Right forelimb (tissue), 1 donor: ENCODE measurements around the gene SLC7A1.

ENCODE experiments used
- DNase-seq: peaks from one replicate; pipeline ENCODE4 v3.0.0-alpha.2; 2018

SLC7A1 gene

GRCh38 chr13:29582171-29582570 lies 13.3 kb downstream of the SLC7A1 start:
- no peak for DNase-seq

DNA sequence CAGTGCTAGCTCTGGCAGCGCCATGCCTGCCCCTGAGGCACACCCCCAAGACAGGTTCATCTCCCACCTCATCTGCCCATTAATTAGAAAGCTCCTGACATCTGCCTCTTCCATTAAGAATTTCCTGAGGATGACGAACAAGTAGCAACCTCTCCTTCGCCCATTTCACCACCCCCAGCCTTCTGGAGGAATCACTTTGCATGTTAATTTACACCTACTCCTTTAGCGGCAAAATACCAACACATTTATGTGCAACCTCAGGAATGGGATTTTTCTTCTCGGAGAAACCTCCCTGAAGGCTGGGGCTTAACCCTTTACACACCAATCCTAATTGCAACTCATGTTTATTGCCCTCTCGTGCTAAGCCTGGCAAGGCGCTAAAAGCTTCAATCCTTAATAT lies 13.8 kb downstream of the SLC7A1 start:
- DNase-seq, result no peak

GRCh38 chr13:29579094-29579493 lies 16.4 kb downstream of the SLC7A1 start:
- no peak for DNase-seq

DNA sequence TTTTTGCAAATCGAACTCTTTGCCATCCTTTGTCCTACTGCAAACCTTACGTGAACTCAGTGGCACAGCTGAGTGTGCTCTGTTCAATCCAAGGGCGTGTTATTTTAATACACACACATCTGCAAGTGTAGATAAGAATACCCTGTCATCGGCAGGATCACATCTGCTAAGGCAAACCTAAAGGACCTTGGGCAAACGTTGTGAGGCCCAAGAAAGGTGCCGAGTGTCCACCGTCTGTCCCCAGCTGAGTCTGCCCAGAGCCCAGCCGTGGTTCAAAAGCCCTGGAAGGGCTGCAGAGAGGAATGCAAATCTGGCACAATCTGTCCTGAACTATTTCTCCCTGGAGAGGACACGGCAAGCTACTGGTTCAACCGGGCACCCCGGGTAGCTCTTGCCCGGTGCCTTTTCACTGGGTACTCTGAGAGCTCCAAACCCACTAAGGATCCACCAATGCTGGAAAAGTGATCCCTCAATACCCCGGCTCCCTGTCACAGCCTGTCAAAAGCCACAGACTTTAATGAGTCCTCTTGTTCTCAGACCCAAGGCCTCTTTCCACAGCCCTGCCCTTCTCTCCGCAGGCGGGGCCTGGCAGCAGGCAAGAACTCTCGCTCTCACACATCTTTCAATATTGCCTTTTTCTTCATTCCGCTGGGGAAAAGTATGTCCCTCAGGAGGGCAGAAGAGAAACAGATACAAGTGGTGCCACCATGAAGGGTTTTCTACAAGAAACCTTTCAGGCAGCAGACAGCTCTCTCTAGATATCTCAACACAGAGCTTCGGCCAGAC lies 17.0 kb downstream of the SLC7A1 start:
- DNase-seq, result no peak

- DNase-seq, result no peak
Observed at GRCh38 chr13:29577136-29578051, 18.1 kb downstream of the SLC7A1 start.

DNA sequence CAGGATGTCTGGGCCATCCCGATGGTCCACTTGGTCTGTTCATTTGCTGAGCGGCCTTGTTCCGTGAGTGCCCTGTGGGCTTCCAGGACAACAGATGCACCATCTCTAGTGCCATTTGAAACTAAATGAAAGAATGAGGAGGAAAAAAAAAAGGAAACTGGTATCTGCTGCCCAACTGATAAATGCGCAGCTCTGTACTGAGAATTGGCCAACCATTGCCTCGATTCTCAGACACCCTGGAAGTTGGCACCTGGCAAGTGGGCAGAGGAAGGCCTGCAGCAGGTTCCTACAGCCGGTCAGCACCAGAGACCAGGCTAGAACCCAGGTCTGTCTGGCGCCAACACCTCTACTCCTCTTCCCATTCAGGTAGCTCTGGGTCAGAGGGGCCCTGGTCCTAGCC lies 18.9 kb downstream of the SLC7A1 start:
- no peak for DNase-seq

DNA sequence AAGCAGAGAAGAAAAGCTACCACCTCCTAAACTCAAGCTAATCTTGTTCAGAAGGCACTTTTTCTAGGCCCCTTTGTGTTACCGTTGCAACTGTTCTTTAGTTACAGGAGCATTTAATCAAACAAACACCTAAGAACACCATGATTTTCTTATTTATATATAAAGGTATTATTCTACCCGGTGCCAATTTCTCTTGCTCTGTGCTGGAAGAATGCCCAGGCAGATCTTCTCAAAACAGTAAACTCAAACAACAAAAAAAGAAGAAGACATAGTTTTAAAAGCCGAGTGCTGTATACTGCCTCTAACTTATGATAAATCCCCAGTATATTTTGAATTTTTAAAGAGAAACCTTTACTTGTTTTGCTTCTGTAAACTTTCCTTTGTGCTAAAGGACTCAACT lies 20.4 kb downstream of the SLC7A1 start:
- DNase-seq, result no peak

- peak; percentile 56 for DNase-seq
Observed at GRCh38 chr13:29573190-29573589, 22.3 kb downstream of the SLC7A1 start.

- no peak for DNase-seq
Observed at GRCh38 chr13:29572575-29572974, 22.9 kb downstream of the SLC7A1 start.

DNA sequence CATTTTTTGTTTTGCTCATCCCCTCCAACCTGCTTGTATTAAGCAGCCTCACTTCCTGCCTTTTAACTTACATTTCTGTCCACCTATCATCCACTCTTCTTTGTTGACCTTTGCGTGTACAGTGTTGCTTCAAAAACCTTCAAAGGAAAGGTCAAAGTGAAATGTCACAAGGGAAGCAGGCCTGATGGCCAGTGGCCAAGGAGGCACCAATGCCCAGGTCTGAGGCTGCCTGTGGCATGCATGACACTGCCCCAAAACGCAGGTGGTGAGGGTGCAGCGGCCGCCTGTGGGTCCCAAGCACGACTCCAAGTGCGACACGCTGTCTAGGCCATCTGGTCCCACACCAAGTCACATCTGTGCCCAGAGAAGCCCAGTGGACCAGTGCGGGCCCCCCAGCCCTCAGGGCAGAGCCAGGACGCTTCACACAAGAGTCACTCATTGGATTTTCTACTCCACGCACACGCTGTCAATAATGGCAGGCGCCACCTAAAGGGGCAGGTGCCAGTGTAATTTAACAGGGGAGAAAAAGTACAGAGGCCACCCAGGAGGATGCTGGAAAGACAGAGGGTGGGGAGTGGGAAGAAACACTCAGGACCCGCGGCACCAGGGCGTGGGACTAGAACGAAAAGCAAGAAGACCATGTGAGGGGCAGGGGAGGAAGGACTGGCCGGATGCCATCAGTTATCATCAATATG lies 23.5 kb downstream of the SLC7A1 start:
- no peak for DNase-seq

DNA sequence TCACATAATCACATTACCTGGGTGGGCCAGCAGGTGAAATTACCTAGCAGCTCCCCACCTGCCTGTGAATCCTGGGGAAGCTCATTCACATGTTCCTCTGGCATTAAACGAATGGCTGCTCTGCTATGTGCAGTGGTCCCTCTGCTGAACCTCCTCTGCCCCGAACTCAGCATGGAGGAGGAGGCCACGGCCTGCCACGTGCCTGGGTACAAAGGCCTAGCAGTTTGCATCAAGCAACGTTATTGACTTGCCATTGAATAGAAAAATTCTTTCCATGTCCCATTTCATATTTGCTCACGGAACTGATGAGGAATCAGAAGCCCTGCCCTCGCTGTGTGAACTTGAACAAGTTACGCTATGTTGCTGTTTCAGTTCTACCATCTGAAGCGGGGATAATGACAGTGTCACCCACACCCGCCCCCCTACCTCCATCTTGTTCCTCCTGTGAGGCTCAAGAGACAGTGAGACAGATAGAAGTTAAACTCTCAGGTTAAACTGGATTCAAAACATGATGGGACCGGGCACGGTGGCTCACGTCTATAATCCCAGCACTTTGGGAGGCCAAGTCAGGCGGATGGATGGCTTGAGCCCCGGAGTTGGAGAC lies 25.3 kb downstream of the SLC7A1 start:
- no peak for DNase-seq

DNA sequence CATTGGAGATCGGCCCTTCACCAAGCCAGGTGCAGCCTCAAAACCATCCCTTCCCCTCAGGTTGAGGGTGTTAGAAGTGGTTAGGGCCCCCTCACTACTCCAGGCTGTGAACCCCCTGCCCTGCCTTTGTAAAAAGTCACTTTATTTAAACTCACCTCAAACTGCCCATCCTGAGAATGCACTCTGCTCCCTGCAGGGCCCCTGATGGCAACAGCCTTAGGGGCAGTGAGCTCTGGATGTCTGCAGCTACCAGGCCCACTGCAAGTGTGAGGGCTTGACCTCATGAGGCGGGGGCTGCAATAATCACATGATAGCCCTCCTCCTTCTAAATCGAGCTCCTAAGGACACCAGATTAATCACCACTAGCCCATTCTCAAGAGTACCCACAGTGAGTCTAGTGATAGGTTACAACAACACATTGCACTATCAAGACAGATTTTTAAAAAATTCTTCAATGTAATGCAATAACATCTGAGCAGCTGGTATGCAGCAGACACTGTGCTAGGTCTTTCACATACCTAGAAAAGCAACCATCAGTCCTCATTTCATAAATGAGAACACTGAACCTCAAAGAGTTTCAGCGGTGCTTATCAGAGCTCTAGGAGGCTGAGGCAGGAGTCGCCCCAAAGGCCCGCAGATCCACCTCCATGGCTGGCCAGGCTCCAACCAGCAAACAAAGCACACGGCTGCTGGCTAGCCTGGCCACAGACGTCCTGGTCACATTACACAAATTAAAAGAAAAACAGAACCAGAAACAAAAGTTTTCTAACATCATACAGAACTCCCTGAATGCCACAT lies 26.0 kb downstream of the SLC7A1 start:
- no peak for DNase-seq

DNA sequence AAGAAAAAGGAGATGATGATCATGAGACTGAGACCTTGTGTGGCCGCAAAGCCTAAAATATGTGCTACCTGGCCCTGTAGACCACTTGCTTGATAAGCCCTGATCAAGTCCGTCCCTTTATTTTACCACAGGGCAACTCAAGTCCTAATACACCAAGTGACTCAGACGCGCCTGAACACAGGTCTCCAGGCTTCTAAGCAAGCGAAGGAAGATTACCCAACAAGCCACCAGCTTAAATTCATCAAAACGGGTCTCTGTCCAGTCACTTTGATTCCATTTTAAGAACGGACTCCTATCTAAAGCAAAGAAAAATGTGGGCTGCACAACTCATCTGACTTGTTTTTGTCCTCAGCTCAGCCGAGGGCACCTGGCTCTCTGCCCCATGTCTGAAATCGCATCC lies 26.8 kb downstream of the SLC7A1 start:
- no peak for DNase-seq

GRCh38 chr13:29567411-29567810 lies 28.1 kb downstream of the SLC7A1 start:
- DNase-seq, result no peak

DNA sequence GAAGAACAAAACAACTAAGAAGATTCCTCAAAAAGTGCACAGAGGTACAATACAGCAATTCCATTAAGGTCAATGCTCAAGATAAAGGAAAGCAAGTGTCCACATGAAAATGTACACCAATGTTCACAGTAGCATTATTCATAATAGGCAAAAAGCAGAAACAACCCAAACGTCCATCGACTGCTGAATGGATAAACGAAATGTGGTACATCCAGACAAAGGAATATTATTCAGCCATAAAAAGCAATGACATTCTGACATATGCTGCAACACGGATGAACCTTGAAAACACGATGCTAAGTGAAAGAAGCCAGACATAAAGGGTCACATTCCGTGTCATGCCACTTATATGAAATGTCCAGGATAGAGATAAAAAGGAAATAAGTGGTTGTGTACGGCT lies 29.3 kb downstream of the SLC7A1 start:
- no peak for DNase-seq

DNA sequence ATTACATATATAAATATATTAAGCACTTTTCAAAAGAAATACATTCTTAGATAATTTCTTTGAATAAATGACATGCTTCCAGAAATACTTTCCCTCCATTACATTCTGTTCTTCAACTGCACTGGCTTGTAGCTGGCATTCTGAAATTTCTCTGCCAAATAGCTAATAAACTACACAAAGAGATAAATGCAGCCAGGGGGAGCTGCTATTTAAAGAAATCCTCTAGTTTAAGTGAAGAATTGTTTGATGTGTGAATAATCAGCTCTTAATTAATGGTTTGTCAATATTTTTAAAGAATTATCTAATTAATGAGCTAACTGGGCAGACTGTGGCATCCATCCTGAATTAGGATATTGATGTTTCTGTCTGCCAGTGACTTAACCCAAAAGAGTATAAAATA lies 30.7 kb downstream of the SLC7A1 start:
- no peak for DNase-seq

GRCh38 chr13:29564373-29564772 lies 31.1 kb downstream of the SLC7A1 start:
- DNase-seq, result no peak

DNA sequence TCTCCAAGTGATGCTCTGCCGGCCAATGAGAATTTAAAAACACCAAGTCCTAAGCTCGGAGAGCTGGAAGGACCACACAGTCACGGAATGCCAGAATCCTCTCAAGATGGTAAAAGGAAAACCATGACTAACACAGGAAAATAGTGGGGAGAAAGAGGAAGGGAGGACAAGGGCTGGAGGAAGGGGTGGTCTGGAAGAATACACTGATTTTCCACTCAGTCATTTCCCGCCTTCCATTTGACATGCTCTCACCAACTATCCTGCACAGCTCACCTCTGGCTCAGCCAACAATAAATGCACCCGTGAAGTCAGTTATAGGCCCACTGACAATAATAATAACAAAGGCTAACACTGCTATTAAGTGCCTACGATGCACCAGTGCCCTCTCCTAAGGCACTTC lies 31.5 kb downstream of the SLC7A1 start:
- DNase-seq, result no peak

DNA sequence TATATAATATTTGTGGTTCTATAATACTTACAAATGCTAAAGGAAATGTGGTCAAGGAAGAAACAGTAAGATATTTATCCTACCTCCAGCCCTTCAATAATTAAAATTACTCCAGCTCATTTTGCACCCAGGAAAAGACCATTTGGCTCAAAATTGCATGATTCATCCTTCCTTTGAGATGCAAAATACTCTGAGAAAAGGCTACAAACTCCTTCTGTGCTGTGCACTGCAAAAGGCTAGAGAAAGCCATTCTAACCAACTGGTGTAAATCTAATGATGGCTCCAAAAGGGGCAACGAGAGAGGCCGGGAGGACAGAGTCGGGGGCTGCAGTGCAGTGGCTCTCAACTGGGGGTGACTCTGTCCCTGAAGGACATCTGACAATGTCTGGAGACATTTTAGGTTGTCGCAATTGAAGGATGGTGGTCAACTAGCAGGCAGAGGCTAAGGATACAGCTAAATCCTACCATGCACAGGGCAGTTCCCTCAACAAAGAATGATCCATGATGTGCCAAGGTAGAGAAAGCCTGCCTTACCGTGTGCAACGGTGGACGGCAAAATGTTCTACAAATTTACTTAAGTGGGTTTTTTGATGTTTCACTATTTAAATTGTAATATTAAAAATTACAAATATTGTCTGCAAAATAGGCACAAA lies 32.6 kb downstream of the SLC7A1 start:
- DNase-seq, result no peak

- no peak for DNase-seq
Observed at GRCh38 chr13:29561918-29562317, 33.6 kb downstream of the SLC7A1 start.

DNA sequence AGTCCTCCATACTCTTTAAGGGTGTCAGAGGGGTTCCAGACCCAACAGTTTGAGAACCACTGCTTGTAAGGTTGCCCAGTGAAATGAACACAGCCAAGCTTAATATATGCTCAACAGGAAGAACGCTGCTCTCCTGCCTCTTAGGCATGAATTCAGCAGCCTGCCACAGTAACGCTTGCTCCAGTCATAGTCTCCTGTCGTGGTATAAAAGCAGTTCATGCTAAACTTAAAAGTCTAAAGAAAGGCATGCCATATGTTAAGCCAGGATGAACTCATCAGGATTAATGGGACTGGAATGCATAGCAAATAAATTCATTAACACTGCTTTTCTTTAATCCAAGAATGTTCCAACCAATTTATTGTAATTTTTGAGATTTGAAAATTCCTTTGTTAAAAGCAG lies 38.7 kb downstream of the SLC7A1 start:
- DNase-seq, result no peak

DNA sequence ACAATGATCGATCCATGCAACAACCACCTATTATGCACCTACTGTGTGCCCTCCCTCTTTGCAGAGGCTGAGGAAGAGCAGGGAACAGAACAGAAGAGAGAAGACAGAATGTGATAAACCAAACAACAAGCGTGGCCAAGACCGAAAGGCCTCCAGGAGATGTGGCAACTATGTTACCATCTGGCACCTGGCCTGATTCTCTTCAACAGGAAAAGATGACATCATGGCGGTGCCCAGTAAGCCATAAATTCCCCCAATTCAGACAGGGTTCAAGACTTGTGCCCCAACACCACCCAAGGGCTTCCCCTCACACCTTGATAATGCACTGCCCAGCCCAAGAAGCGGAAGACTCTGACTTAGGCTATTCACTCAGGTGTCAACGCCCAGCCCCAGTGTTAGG lies 44.3 kb downstream of the SLC7A1 start:
- no peak for DNase-seq
